ENCODE results near the gene LGALS3BP. TPM values are rescaled to one million over a fixed set of nuclear protein-coding genes. Genes with fewer than 3 reads are reported as not detected.

Gene LGALS3BP
- total and polyA plus RNA-seq, 2 of the 4 experiments (the other 2 are of a cell fraction): 33.7 to 273 TPM

DNA sequence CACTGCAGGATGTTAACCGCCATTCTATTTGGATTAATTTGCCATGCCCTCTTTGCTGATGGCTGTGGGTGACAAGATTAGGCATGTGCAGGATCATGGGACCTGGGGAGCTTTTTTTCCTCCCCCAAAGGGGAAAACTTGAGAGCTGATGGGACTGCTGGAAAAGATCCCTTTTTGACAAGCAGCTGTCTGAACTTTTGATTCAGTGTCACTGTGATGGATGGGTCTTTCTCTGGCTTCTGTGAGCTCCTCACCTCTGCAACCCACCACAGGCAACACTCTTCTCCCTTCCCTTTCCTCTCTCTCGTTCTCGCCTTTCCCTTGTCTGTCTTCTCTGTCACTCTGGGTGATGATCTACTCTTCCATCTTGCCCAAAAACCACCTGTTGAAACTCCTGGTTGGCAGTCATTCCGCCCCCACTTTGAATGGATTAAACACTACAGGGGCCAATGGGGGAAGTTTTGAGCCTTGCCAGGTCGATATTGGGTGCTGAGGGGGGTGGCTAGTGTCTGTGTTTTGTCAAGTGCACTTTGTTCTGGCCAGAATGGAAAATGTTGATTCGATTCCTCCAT, 32.9 kb upstream of the LGALS3BP start:
- Histone ChIP-seq H2BK5ac (ENCODE audit: low read depth, low read length, poor library complexity, severe bottlenecking) (no peak overlapping the region), H3K9me1 (ENCODE audit: insufficient read depth, low read length) (peaks cover 14% of the 10 kb centered on the region), H3K14ac (replicated peaks; ENCODE audit: low read depth, low read length) (no peak overlapping the region), H3K27me3 (ENCODE audit: control insufficient read depth, insufficient read depth, low read length) (no peaks in the 10 kb centered on the region), H3K18ac (ENCODE audit: low read depth, low read length) (no peak overlapping the region), H2AK9ac (replicated peaks; ENCODE audit: low read depth, low read length, poor library complexity) (no peak overlapping the region), H2AK5ac (ENCODE audit: low read depth, low read length) (no peak overlapping the region), H3K4me1 (ENCODE audit: control insufficient read depth, insufficient read depth, low read length) (peaks cover 16% of the 10 kb centered on the region), H2AFZ (replicated peaks; ENCODE audit: low read length, poor library complexity) (no peak overlapping the region), H3K9me3 (ENCODE audit: control insufficient read depth, insufficient read depth, low read length) (no peaks in the 10 kb centered on the region), H3K23ac (ENCODE audit: low read depth, low read length) (no peak overlapping the region), H2BK120ac (ENCODE audit: low read depth, low read length) (no peak overlapping the region; the same call in 1 of the 2 replicates), H3K4me3 (ENCODE audit: insufficient read depth, low read depth, low read length) (no peak overlapping the region), H3K36me3 (ENCODE audit: control insufficient read depth, insufficient read depth, low read length) (peaks cover 3% of the 10 kb centered on the region), H4K91ac (ENCODE audit: insufficient read depth, low read depth, low read length) (no peak overlapping the region), H2BK15ac (ENCODE audit: low read depth, low read length) (no peak overlapping the region), H3K9ac (ENCODE audit: low read depth, low read length) (no peak overlapping the region), H3K4me2 (ENCODE audit: low read depth, low read length) (no peak overlapping the region), H4K8ac (ENCODE audit: low read depth in 2 of 2, low read length in 2 of 2) (no peak overlapping the region), H3K79me1 (ENCODE audit: low read depth in 1 of 2, low read length in 2 of 2) (peaks cover 9 to 24% of the 10 kb centered on the region in 2 experiments; a peak in 3 of 4 replicates), H3K27ac (ENCODE audit: insufficient read depth, low read length) (no peak overlapping the region), H4K20me1 (ENCODE audit: insufficient read depth, low read length) (peaks cover 15% of the 10 kb centered on the region), H3K56ac (ENCODE audit: extremely low read depth, insufficient read depth, low read length) (no peak overlapping the region), H3K4ac (ENCODE audit: low read depth, low read length) (no peak overlapping the region), H4K5ac (ENCODE audit: low read depth, low read length) (no peak overlapping the region), H2BK20ac (ENCODE audit: low read depth, low read length) (no peak overlapping the region)
- no TSS peak for BruUV-seq (replicated peaks)
- POLR2A ChIA-PET (ENCODE audit: unreplicated experiment): no interaction called here
- WGBS, 2 experiments (ENCODE audit: extremely low coverage in 2 of 2, insufficient read length in 1 of 2): 60% methylated on average over 1 of the region's 6 CpGs; no CpG with 5 or more reads in 1 of the 2 experiments
- DNase-seq (no peak), ATAC-seq (ENCODE audit: low read depth) (no peak)
- dilution Hi-C loops (cut with HindIII; ENCODE audit: low sequenced_read_pairs, unreplicated experiment): no loop called here
- intact Hi-C loops (cut with micrococcal nuclease): no loop called here
- TF ChIP-seq FOS (IDR thresholded peaks at IDR 0.05; ENCODE audit: low read depth, low read length) (no peak), MAZ (IDR thresholded peaks at IDR 0.05; ENCODE audit: borderline replicate concordance, low read depth, low read length) (no peak), RFX5 (IDR thresholded peaks at IDR 0.05; ENCODE audit: low read depth, low read length) (no peak), ELK1 (IDR thresholded peaks at IDR 0.05; ENCODE audit: borderline replicate concordance, low read depth, low read length) (no peak), MXI1 (IDR thresholded peaks at IDR 0.05; ENCODE audit: borderline replicate concordance, low read depth, low read length) (no peak), SMC3 (IDR thresholded peaks at IDR 0.05; ENCODE audit: low read depth, low read length) (no peak), MAFK (IDR thresholded peaks at IDR 0.05; ENCODE audit: low read depth, low read length) (no peak), RCOR1 (IDR thresholded peaks at IDR 0.05; ENCODE audit: insufficient replicate concordance, low read length) (no peak)
- in situ Hi-C loops (cut with MboI; ENCODE audit: low sequenced_read_pairs): loop anchor here (10.0 kb wide), 1 partner anchor 382 kb away; no protein-coding TSS in a partner anchor
- CTCF ChIA-PET: interaction anchor here (1.1 kb wide), 1 partner anchor 23 kb away, joined by 3 read pairs; no protein-coding TSS in a partner anchor
